B cell (primary cell): ENCODE results near the gene LMBR1L. TPM values are rescaled to one million over a fixed set of nuclear protein-coding genes. Genes with fewer than 3 reads are reported as not detected.

Source experiments
- ATAC-seq: fragments of 200-7000 bp; cut with Tn5 transposase; one replicate; pipeline ENCODE4 v1.10.0; 2021; ENCODE audit warnings: low read depth, mild to moderate bottlenecking, moderate number of reproducible peaks, moderate library complexity
- CTCF ChIA-PET: fragments of 350-600 bp; sonication (Branson Sonifier 250); formaldehyde crosslinking; loops from one replicate; lab custom pipeline; 2021; ENCODE audit warnings: antibody characterized with exemption, inconsistent platforms; lab: Charles Lee
- POLR2A ChIA-PET: fragments of 350-600 bp; sonication (Branson Sonifier 250); formaldehyde crosslinking; loops from one replicate; lab custom pipeline; 2021; ENCODE audit warnings: antibody characterized with exemption; lab: Charles Lee
- DNase-seq: peaks from one replicate; pipeline ENCODE4 v3.0.0; 2013
- H2AFZ ChIP-seq: 2 replicates; pipeline ENCODE4 v1.6.1; 2012; ENCODE audit warnings: mild to moderate bottlenecking, low read depth, low read length; ENCODE audit not compliant: insufficient read depth, poor library complexity, severe bottlenecking
- H3K27ac ChIP-seq, 2 donors: 1 replicate in 1 of 2; 2 replicates in 1 of 2; pipeline ENCODE4 v1.5.1; 2012 to 2013; ENCODE audit warnings: low read length in 2 of 2, mild to moderate bottlenecking in 2 of 2, moderate library complexity in 1 of 2
- H3K27me3 ChIP-seq, 4 experiments: fragments of 200-600 bp in 1 of 4; sonication (generic) in 1 of 4; replicated peaks in 1 of 4; 1 replicate in 2 of 4; 2 replicates in 2 of 4; pipeline versions ENCODE4 v1.6.1 to v1.7.0; 2013 to 2016; ENCODE audit warnings: low read length in 3 of 4, mild to moderate bottlenecking in 2 of 4, mixed read lengths in 1 of 4, moderate library complexity in 1 of 4; ENCODE audit not compliant: insufficient read depth in 4 of 4, control insufficient read depth in 3 of 4; ENCODE audit errors: control extremely low read depth in 1 of 4
- H3K36me3 ChIP-seq, 2 experiments: replicated peaks in 1 of 2; 1 replicate in 1 of 2; 2 replicates in 1 of 2; pipeline versions ENCODE4 v1.6.1 to v1.7.1; 2013; ENCODE audit warnings: low read length in 1 of 2; ENCODE audit not compliant: insufficient read depth in 2 of 2, control insufficient read depth in 1 of 2; ENCODE audit errors: control extremely low read depth in 1 of 2, extremely low read depth in 1 of 2
- H3K4me1 ChIP-seq, 2 donors: fragments of 200-600 bp in 1 of 2; sonication (generic) in 1 of 2; 1 replicate in 1 of 2; 2 replicates in 1 of 2; pipeline versions ENCODE4 v1.5.1 to v1.6.1; 2013 to 2017; ENCODE audit warnings: low read length in 2 of 2; ENCODE audit not compliant: control insufficient read depth in 2 of 2, insufficient read depth in 2 of 2
- H3K4me2 ChIP-seq: replicated peaks from 2 replicates; pipeline ENCODE3; 2012; ENCODE audit warnings: mild to moderate bottlenecking, low read depth, low read length; ENCODE audit not compliant: poor library complexity, severe bottlenecking
- H3K4me3 ChIP-seq, 5 experiments: fragments of 200-600 bp in 1 of 5; sonication (generic) in 1 of 5; 1 replicate in 3 of 5; 2 replicates in 2 of 5; pipeline versions ENCODE4 v1.5.1 to v1.7.0; 2011 to 2016; ENCODE audit warnings: low read length in 4 of 5, mild to moderate bottlenecking in 4 of 5, low read depth in 2 of 5, control low read depth in 1 of 5, moderate library complexity in 1 of 5; ENCODE audit not compliant: insufficient read depth in 1 of 5; ENCODE audit errors: control extremely low read depth in 1 of 5, extremely low read depth in 1 of 5
- H3K79me2 ChIP-seq: fragments of 200-600 bp; sonication (generic); one replicate; pipeline ENCODE4 v1.6.0; 2016; ENCODE audit warnings: low read length; ENCODE audit not compliant: control insufficient read depth, insufficient read depth
- H3K9ac ChIP-seq: fragments of 200-600 bp; sonication (generic); 2 replicates; pipeline ENCODE4 v1.6.1; 2017; ENCODE audit warnings: mild to moderate bottlenecking, low read length, moderate library complexity
- H3K9me3 ChIP-seq, 3 donors: one replicate each; pipeline versions ENCODE4 v1.6.1 to v1.7.1; 2013; ENCODE audit warnings: low read length in 2 of 3; ENCODE audit not compliant: control insufficient read depth in 2 of 3, insufficient read depth in 1 of 3; ENCODE audit errors: control extremely low read depth in 1 of 3
- H4K20me1 ChIP-seq: 2 replicates; pipeline ENCODE4 v1.6.0; 2012; ENCODE audit warnings: mild to moderate bottlenecking, low read length; ENCODE audit not compliant: insufficient read depth, control insufficient read depth, poor library complexity, severe bottlenecking
- H3K27ac Mint-ChIP-seq: one replicate; pipeline ENCODE4 v1.8.0; 2021; ENCODE audit warnings: mixed read lengths
- H3K27me3 Mint-ChIP-seq: one replicate; pipeline ENCODE4 v1.8.0; 2021; ENCODE audit warnings: mixed read lengths
- H3K4me1 Mint-ChIP-seq: one replicate; pipeline ENCODE4 v1.8.0; 2021; ENCODE audit warnings: mixed read lengths
- H3K4me3 Mint-ChIP-seq: one replicate; pipeline ENCODE4 v1.8.0; 2021; ENCODE audit warnings: mixed read lengths
- H3K9me3 Mint-ChIP-seq: one replicate; pipeline ENCODE4 v1.8.0; 2022; ENCODE audit warnings: mixed read lengths; ENCODE audit not compliant: insufficient read depth
- CTCF ChIP-seq: fragments of 200-600 bp; IDR thresholded peaks from one replicate; pipeline ENCODE4 v1.8.0; 2022; ENCODE audit warnings: antibody characterized with exemption, mild to moderate bottlenecking
- EZH2 ChIP-seq: IDR thresholded peaks from 2 replicates; pipeline ENCODE4 v1.6.1; 2012; ENCODE audit warnings: borderline replicate concordance, low read depth, mild to moderate bottlenecking, moderate library complexity, low read length; ENCODE audit not compliant: insufficient read depth, poor library complexity, severe bottlenecking
- WGBS: methylation state at CpG from one replicate; pipeline ENCODE4 v1.1.5; 2013; ENCODE audit warnings: missing lambda C conversion rate; ENCODE audit not compliant: insufficient coverage; 5-methylcytosine and 5-hydroxymethylcytosine counted together
- intact Hi-C: fragments of 100-400 bp; cut with micrococcal nuclease; formaldehyde crosslinking; loops from one replicate; pipeline ENCODE4 v1.10.0; 2022
- polyA plus RNA-seq: library from polyadenylated mRNA; depleted of rRNA; stranded (reverse); fragments of >200 nt; gene quantifications from 2 replicates; pipeline ENCODE4 v1.2.3, GENCODE V29; 2012
- total RNA-seq, 2 donors: library from RNA; stranded (reverse); fragments of 120-200 nt in 1 of 2; gene quantifications; 1 replicate in 1 of 2; 2 replicates in 1 of 2; pipeline versions ENCODE4 v1.2.3 to v1.2.4, GENCODE V29; 2013 to 2022

LMBR1L gene
- total and polyA plus RNA-seq, 2 donors (not counting 1 experiment from before 2014, with no cell fraction given), result 133 to 187 TPM

GRCh38 chr12:49133014-49133413 is 22.4 kb upstream of the LMBR1L start:
- CTCF ChIA-PET, result interaction anchor here (0.5 to 5.0 kb wide), 3 partner anchors 39 to 102 kb away, joined by 3 to 60 read pairs (median 7); no protein-coding TSS in a partner anchor
- Histone ChIP-seq H4K20me1 (peaks cover 25% of the 10 kb centered on the region), H3K4me1 (peaks cover 28 to 36% of the 10 kb centered on the region in 2 donors), H3K79me2 (peaks cover 38% of the 10 kb centered on the region), H3K4me3 (no peak overlapping the region), H2AFZ (peak overlapping the region; percentile 67), H3K36me3 (peaks cover 2 to 20% of the 10 kb centered on the region in 2 experiments), H3K27ac (peak overlapping the region in 1 of 2 donors; percentile 42), H3K27me3 (no peaks in the 10 kb centered on the region), H3K9ac (no peak overlapping the region), H3K4me2 (peak overlapping the region; percentile 96), H3K9me3 (no peaks in the 10 kb centered on the region)
- Mint-ChIP-seq H3K9me3 (no peaks in the 10 kb centered on the region), H3K27ac (no peak overlapping the region), H3K4me3 (no peak overlapping the region), H3K27me3 (no peaks in the 10 kb centered on the region), H3K4me1 (peaks cover 46% of the 10 kb centered on the region)
- ATAC-seq, result no peak
- no peak for DNase-seq
- TF ChIP-seq CTCF (no peak), EZH2 (no peak)
- POLR2A ChIA-PET, result interaction anchor here (3.6 to 4.9 kb wide), 2 partner anchors 56 to 101 kb away, joined by 29 to 110 read pairs; partner anchors contain the start of gene TUBA1A
- 100% methylated on average over 1 of the region's 5 CpGs for WGBS
- intact Hi-C loops, result loop anchor here (5.0 kb wide), 1 partner anchor 489 kb away; the partner anchor contains the start of gene PRPF40B

GRCh38 chr12:49131894-49132461 is 21.3 kb upstream of the LMBR1L start:
- intact Hi-C loops, result loop anchor here (2.0 to 5.0 kb wide), 3 partner anchors 29 to 490 kb away; partner anchors contain the start of genes KMT2D and PRPF40B
- DNase-seq (no peak), ATAC-seq (no peak)
- TF ChIP-seq CTCF (no peak), EZH2 (no peak)
- peaks cover 52% of the 10 kb centered on the region for H3K4me1 Mint-ChIP-seq
- H3K27me3 Mint-ChIP-seq, result no peaks in the 10 kb centered on the region
- WGBS, result 4% methylated on average over 4 of the region's 9 CpGs
- ChIA-PET POLR2A (interaction anchor here (0.6 to 4.9 kb wide), 12 partner anchors 8 to 175 kb away, joined by 3 to 110 read pairs (median 5); partner anchors contain the start of genes ARF3, LMBR1L, RHEBL1 and TUBA1A), CTCF (interaction anchor here (0.7 to 5.0 kb wide), 8 partner anchors 21 to 102 kb away, joined by 4 to 60 read pairs (median 26); partner anchors contain the start of genes LMBR1L and TUBA1A)
- Histone ChIP-seq H3K9me3 (no peaks in the 10 kb centered on the region), H4K20me1 (peaks cover 32% of the 10 kb centered on the region), H3K4me1 (peaks cover 28 to 36% of the 10 kb centered on the region in 2 donors), H3K27ac (peak overlapping the region; percentile 70 to 75), H3K4me3 (peak overlapping the region; percentile 48 to 100 (median 64)), H3K9ac (peak overlapping the region; percentile 99), H2AFZ (peak overlapping the region; percentile 67), H3K79me2 (peaks cover 42% of the 10 kb centered on the region), H3K36me3 (peaks cover 8 to 28% of the 10 kb centered on the region in 2 experiments), H3K4me2 (peak overlapping the region; percentile 96), H3K27me3 (no peaks in the 10 kb centered on the region)
- H3K4me3 Mint-ChIP-seq, result peak overlapping the region; percentile 93
- peak overlapping the region; percentile 94 for H3K27ac Mint-ChIP-seq
- no peaks in the 10 kb centered on the region for H3K9me3 Mint-ChIP-seq
